RWPE2 (cell line): ENCODE data around the gene SINHCAF.

ENCODE experiments used
- ATAC-seq: fragments of 200-7000 bp; cut with Tn5 transposase; 3 replicates; pipeline ENCODE4 v1.9.1; 2021; ENCODE audit warnings: low read depth
- DNase-seq: peaks from one replicate; pipeline ENCODE4 v3.0.0-alpha.2; 2020; ENCODE audit warnings: low spot score
- H3K27ac ChIP-seq: fragments of 450-650 bp; 2 replicates; pipeline ENCODE4 v1.5.1; 2017; ENCODE audit warnings: mild to moderate bottlenecking; ENCODE audit not compliant: poor library complexity, severe bottlenecking
- H3K27me3 ChIP-seq: fragments of 250-450 bp; sonication (Bioruptor Pico); 2 replicates; pipeline ENCODE4 v1.5.1; 2021; ENCODE audit warnings: mild to moderate bottlenecking, moderate library complexity; ENCODE audit not compliant: insufficient read depth, poor library complexity, severe bottlenecking
- H3K36me3 ChIP-seq: fragments of 250-450 bp; sonication (Bioruptor Pico); 2 replicates; pipeline ENCODE4 v1.5.1; 2020; ENCODE audit warnings: low read depth, mild to moderate bottlenecking, moderate library complexity
- H3K4me1 ChIP-seq: fragments of 250-450 bp; sonication (Bioruptor Pico); 2 replicates; pipeline ENCODE4 v1.5.1; 2021; ENCODE audit warnings: mild to moderate bottlenecking, moderate library complexity; ENCODE audit not compliant: insufficient read depth, poor library complexity, severe bottlenecking
- H3K4me3 ChIP-seq: fragments of 250-450 bp; sonication (Bioruptor Pico); 2 replicates; pipeline ENCODE4 v1.5.1; 2021; ENCODE audit warnings: mild to moderate bottlenecking, moderate library complexity; ENCODE audit not compliant: severe bottlenecking
- H3K9me3 ChIP-seq: fragments of 250-450 bp; sonication (Bioruptor Pico); 2 replicates; pipeline ENCODE4 v1.5.1; 2021; ENCODE audit warnings: mild to moderate bottlenecking, moderate library complexity; ENCODE audit not compliant: severe bottlenecking
- CTCF ChIP-seq: fragments of 450-650 bp; IDR thresholded peaks from one replicate; pipeline ENCODE4 v1.5.1; 2017; ENCODE audit warnings: mild to moderate bottlenecking, moderate library complexity; ENCODE audit not compliant: poor library complexity, severe bottlenecking

Gene SINHCAF

GRCh38 chr12:31250179-31250578 is 75.8 kb downstream of the SINHCAF start:
- peaks cover 8% of the 10 kb centered on the region for H3K4me1 ChIP-seq
- no peak overlapping the region for H3K4me3 ChIP-seq
- H3K36me3 ChIP-seq: no peaks in the 10 kb centered on the region
- TF ChIP-seq CTCF: no peak
- no peak overlapping the region for H3K27ac ChIP-seq
- ATAC-seq: no peak
- H3K27me3 ChIP-seq: no peaks in the 10 kb centered on the region
- no peaks in the 10 kb centered on the region for H3K9me3 ChIP-seq
- DNase-seq: no peak

GRCh38 chr12:31249356-31249755 is 76.6 kb downstream of the SINHCAF start:
- H3K9me3 ChIP-seq: no peaks in the 10 kb centered on the region
- no peak for DNase-seq
- no peak overlapping the region for H3K27ac ChIP-seq
- no peak overlapping the region for H3K4me3 ChIP-seq
- peaks cover 8% of the 10 kb centered on the region for H3K4me1 ChIP-seq
- no peak for TF ChIP-seq CTCF
- no peak for ATAC-seq
- H3K36me3 ChIP-seq: no peaks in the 10 kb centered on the region
- no peaks in the 10 kb centered on the region for H3K27me3 ChIP-seq

GRCh38 chr12:31248815-31249214 is 77.1 kb downstream of the SINHCAF start:
- Histone ChIP-seq H3K4me1 (peaks cover 8% of the 10 kb centered on the region), H3K36me3 (no peaks in the 10 kb centered on the region), H3K9me3 (no peaks in the 10 kb centered on the region), H3K27me3 (no peaks in the 10 kb centered on the region), H3K4me3 (no peak overlapping the region), H3K27ac (no peak overlapping the region)
- ATAC-seq (no peak), DNase-seq (no peak)
- TF ChIP-seq CTCF: no peak

- ATAC-seq: no peak
- H3K4me1 ChIP-seq: peaks cover 8% of the 10 kb centered on the region
- no peaks in the 10 kb centered on the region for H3K27me3 ChIP-seq
- no peaks in the 10 kb centered on the region for H3K36me3 ChIP-seq
- no peak for DNase-seq
- no peak overlapping the region for H3K4me3 ChIP-seq
- no peaks in the 10 kb centered on the region for H3K9me3 ChIP-seq
- no peak overlapping the region for H3K27ac ChIP-seq
- no peak for TF ChIP-seq CTCF
These were observed 77.6 kb downstream of the SINHCAF start for GRCh38 chr12:31248337-31248736.

- Histone ChIP-seq H3K4me1 (peaks cover 8% of the 10 kb centered on the region), H3K9me3 (no peaks in the 10 kb centered on the region), H3K4me3 (no peak overlapping the region), H3K27me3 (no peaks in the 10 kb centered on the region), H3K36me3 (no peaks in the 10 kb centered on the region), H3K27ac (no peak overlapping the region)
- ATAC-seq (peak; percentile 78), DNase-seq (no peak)
- TF ChIP-seq CTCF: no peak
These were observed 79.5 kb downstream of the SINHCAF start for GRCh38 chr12:31246470-31246850.
